ENCODE measurements around the gene PNPLA7. TPM values are rescaled to one million over a fixed set of nuclear protein-coding genes. Genes with fewer than 3 reads are reported as not detected.

Gene PNPLA7
- total and polyA plus RNA-seq, 3 donors from 2014 or later: 4.2 to 17.8 (median 10.9) TPM

DNA sequence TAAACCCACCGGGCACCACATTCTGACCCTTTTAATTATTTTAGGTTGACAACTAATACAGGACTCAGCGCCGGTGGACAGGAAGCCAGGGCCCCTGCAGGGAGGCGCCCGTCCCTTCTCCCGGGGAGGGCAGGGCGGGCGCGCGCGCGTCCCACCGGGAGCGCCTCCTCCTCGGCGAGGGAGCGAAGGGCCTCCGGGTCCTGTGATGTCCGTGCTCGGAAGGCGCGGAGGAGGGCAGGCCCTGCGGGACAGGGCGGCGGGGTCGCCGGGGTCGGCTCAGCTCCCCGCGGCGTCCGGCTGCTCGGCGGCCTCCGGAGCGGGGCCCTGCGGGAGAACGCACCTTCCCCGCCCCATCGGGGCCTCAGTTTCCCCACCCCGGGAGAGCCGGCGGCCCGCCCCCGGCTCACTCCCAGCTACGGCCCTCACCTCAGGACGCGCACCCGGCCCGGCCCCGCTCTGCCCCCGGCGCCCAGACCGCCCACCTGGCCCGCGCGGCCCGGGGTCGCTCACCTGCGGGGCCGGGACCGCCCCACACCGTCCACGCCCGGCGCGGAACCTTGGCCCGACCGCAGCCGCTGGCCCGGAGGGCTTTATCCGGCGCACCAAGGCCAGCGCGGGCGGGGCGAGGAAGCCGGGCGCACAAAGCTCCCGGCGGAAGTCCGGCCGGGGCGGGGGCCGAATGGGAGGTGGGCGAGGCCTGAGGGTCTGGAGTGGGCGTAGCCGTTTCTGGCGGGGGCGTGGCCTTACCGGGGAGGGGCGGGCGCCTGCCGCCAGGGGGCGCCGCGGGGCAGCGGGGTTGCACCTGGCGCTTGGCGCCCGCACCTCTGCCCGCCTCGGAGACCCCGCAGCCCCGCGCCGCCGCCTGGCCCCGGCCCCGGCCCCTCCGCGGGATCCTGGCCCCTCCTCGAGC, 127.3 kb downstream of the PNPLA7 start, which contains the start of the genes EXD3 and NOXA1:
Gene EXD3, minus strand, starts transcription at position 559 of the 910 bp plus-strand sequence. CDS start 27,805 bp downstream, outside the sequence.
Gene NOXA1, plus strand, starts transcription at position 790 of the 910 bp plus-strand sequence. CDS start 137 bp downstream, outside the sequence.
- H3K27me3 ChIP-seq: no peaks in the 10 kb centered on the region
- peak within 1 kb of the TSS; percentile 88 to 93 for H3K4me3 ChIP-seq
- no peaks in the 10 kb centered on the region for H3K36me3 ChIP-seq (ENCODE audit: low read depth, missing control alignments)
- H3K9me3 ChIP-seq: no peaks in the 10 kb centered on the region
- peak within 1 kb of the TSS; percentile 68 to 82 for H3K27ac ChIP-seq
- 0% methylated on average over 3 to 82 of the region's 113 CpGs for WGBS, 2 donors
- intact Hi-C loops (cut with DNase I; ENCODE audit: low total_unique reads): no loop called here
- DNase-seq: peak; percentile 95
- peaks cover 4% of the 10 kb centered on the region for H3K4me1 ChIP-seq
- TF ChIP-seq POLR2A (IDR thresholded peaks at IDR 0.05): no peak
- TF ChIP-seq, protein P1, sequence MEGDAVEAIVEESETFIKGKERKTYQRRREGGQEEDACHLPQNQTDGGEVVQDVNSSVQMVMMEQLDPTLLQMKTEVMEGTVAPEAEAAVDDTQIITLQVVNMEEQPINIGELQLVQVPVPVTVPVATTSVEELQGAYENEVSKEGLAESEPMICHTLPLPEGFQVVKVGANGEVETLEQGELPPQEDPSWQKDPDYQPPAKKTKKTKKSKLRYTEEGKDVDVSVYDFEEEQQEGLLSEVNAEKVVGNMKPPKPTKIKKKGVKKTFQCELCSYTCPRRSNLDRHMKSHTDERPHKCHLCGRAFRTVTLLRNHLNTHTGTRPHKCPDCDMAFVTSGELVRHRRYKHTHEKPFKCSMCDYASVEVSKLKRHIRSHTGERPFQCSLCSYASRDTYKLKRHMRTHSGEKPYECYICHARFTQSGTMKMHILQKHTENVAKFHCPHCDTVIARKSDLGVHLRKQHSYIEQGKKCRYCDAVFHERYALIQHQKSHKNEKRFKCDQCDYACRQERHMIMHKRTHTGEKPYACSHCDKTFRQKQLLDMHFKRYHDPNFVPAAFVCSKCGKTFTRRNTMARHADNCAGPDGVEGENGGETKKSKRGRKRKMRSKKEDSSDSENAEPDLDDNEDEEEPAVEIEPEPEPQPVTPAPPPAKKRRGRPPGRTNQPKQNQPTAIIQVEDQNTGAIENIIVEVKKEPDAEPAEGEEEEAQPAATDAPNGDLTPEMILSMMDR (IDR thresholded peaks at IDR 0.05): peak; percentile 68 to 89 (median 72)

DNA sequence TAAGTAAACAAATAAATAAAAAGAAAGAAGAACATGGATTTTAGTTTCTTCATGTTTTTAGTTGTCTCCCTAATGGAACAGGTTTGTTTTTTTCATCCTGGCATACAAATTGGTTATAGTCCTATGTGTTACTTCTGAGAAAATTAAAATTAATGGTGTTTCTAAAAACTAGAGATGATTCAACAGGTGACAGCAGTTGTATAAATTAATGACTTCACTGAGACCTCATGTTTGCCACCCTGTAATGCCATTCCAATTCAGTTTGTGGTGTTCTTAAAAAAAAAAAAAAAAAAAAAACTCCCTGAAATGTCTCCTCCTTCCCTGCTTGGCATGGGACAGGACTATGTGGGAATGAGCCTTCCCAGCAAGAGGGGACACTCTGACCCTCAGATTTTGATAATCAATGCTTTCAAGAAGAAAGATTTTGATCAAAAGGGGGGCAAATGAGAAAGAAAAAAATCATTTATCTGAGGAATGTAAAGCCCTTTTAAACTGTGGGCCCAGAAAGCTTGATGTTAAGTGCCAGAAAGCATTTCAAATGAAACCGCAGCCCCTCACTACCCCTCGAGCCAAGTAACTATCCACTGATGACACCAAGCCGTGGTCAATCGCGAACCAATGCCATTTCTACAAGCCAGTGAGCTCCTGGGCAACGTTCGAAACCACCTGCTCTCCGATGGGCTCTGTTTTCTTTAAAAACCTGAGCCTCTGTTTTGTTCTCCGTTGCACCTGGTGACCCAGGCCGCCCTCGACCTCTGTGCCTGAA, 128.2 kb downstream of the PNPLA7 start:
- H3K27me3 ChIP-seq: no peaks in the 10 kb centered on the region
- H3K27ac ChIP-seq: peak overlapping the region; percentile 68 to 82
- peaks cover 4% of the 10 kb centered on the region for H3K4me1 ChIP-seq
- WGBS, 2 donors: 2 to 3% methylated on average over 11 of the region's 11 CpGs
- H3K36me3 ChIP-seq (ENCODE audit: low read depth, missing control alignments): no peaks in the 10 kb centered on the region
- no peaks in the 10 kb centered on the region for H3K9me3 ChIP-seq
- intact Hi-C loops (cut with DNase I; ENCODE audit: low total_unique reads): no loop called here
- no peak for DNase-seq
- peak overlapping the region; percentile 88 to 93 for H3K4me3 ChIP-seq
- TF ChIP-seq POLR2A (IDR thresholded peaks at IDR 0.05): no peak
- TF ChIP-seq, protein P1 (IDR thresholded peaks at IDR 0.05): no peak

DNA sequence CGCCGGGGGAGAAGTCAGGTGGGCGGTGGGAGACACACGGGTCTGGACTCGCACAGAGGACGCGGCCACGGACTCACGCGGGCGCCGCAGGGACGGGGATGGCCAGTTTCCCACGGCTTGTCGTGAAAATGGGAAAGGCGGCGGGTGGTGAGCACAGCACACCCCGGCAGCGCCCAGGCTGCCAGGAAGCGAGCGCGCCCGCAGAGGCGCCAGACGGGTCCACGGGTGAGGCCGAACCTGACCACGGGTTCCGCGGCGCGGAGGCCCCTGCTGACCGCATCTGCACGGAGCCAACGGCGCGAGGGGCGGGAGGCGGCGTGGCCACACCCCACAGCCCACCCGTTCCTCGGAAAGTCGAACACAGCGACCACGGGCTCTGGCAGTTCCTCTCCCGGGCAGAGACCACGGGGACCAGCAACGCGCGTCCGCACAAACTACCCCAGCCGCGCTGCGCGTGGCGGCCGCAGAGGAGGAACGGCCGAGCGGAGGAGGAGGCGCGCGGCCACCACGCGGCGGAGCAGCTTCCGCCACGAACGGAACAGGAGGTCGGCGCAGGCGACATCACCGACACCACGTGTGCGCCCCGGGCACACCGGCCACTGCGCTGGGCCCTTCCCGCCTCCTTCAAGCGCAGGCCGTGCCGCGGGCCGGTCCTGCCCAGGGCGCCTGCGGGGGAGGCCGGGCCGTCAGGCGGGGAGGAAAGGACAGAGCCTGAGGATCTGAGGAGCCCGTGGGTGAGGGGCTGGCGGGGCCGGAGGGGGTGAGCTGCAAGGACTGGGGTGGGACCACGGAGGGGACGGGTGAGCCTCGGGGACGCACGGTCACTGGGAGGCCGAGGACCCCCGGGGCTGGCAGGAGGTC, 132.8 kb downstream of the PNPLA7 start:
- no peak for DNase-seq
- intact Hi-C loops (cut with DNase I; ENCODE audit: low total_unique reads): no loop called here
- TF ChIP-seq POLR2A (IDR thresholded peaks at IDR 0.05): no peak
- TF ChIP-seq, protein P1 (IDR thresholded peaks at IDR 0.05): no peak
- 65 to 75% methylated on average over 15 to 98 of the region's 99 CpGs for WGBS, 2 donors
- no peaks in the 10 kb centered on the region for H3K36me3 ChIP-seq (ENCODE audit: low read depth, missing control alignments)
- peaks cover 4% of the 10 kb centered on the region for H3K4me1 ChIP-seq
- H3K27me3 ChIP-seq: no peaks in the 10 kb centered on the region
- H3K27ac ChIP-seq: peak overlapping the region; percentile 4 to 50
- H3K4me3 ChIP-seq: peak overlapping the region; percentile 42 to 59
- H3K9me3 ChIP-seq: no peaks in the 10 kb centered on the region

DNA sequence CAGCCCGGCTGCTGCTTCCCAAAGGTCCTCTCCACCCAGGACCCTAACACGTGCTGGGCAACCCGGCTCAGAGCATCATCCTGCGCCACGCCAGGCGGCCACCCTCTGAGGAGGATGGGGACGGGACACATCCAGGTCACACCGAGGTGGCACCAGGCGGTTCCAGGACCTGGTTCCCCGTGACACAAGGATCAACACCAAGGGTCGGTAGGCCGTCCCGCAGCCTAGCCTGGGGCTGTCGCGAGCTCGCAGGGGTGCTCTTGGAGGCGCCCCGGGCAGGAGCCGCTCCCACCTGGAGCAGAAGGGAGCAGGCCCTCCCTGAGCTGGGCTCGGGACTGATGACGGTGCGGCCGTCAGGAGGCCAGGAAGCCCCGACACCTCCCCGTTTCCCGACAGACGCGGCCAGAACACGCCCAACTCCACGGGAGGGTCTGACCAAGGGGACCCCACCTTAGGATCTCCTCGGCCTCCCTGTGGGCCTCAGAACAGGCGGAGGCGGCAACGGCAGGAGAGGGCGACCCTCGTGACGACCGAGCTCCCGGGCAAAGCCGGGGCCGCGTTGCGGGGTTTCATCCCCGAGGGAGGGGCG, 133.5 kb downstream of the PNPLA7 start:
- WGBS, 2 donors: 75 to 84% methylated on average over 16 to 32 of the region's 45 CpGs
- H3K27ac ChIP-seq: peak overlapping the region; percentile 4 to 50
- no peaks in the 10 kb centered on the region for H3K36me3 ChIP-seq (ENCODE audit: low read depth, missing control alignments)
- intact Hi-C loops (cut with DNase I; ENCODE audit: low total_unique reads): no loop called here
- peak overlapping the region; percentile 42 to 59 for H3K4me3 ChIP-seq
- no peaks in the 10 kb centered on the region for H3K9me3 ChIP-seq
- H3K27me3 ChIP-seq: no peaks in the 10 kb centered on the region
- no peak for DNase-seq
- TF ChIP-seq, protein P1 (IDR thresholded peaks at IDR 0.05): no peak
- no peak for TF ChIP-seq POLR2A (IDR thresholded peaks at IDR 0.05)
- H3K4me1 ChIP-seq: peaks cover 7% of the 10 kb centered on the region
